GM19397 (cell line): Measurements from ENCODE around the gene ORM2.
"Not testable (repeated sequence)": the region's sequence is repeated elsewhere in the genome, so short reads cannot be mapped to it uniquely, and the experiment has no call there.

ENCODE experiments used
- ATAC-seq: cut with Tn5 transposase; IDR thresholded peaks from one replicate; pipeline ENCODE4 v1.9.1; 2021; ENCODE audit warnings: mild to moderate bottlenecking, moderate library complexity; ENCODE audit not compliant: unreplicated experiment

ORM2 gene

GRCh38 chr9:114328937-114329624 is 588 bp upstream of the ORM2 start:
- ATAC-seq: not testable (repeated sequence)

GRCh38 chr9:114330636-114331035 is 967 bp downstream of the ORM2 start:
- no peak for ATAC-seq

GRCh38 chr9:114331229-114332195 is 1.8 kb downstream of the ORM2 start:
- ATAC-seq: not testable (repeated sequence)

GRCh38 chr9:114332474-114333040 is 2.9 kb downstream of the ORM2 start:
- ATAC-seq: not testable (repeated sequence)

GRCh38 chr9:114333718-114334117 is 4.0 kb downstream of the ORM2 start:
- ATAC-seq: not testable (repeated sequence)

GRCh38 chr9:114334490-114334889 is 4.8 kb downstream of the ORM2 start:
- no peak for ATAC-seq

GRCh38 chr9:114335745-114336144 is 6.1 kb downstream of the ORM2 start:
- ATAC-seq: no peak

GRCh38 chr9:114336157-114336556 is 6.5 kb downstream of the ORM2 start:
- ATAC-seq: no peak

GRCh38 chr9:114336699-114337395 is 7.2 kb downstream of the ORM2 start:
- no peak for ATAC-seq

- no peak for ATAC-seq
These were observed 8.5 kb downstream of the ORM2 start for GRCh38 chr9:114338187-114338586.

- no peak for ATAC-seq
These were observed 9.7 kb downstream of the ORM2 start for GRCh38 chr9:114339130-114339908.

GRCh38 chr9:114341152-114341830 is 11.6 kb downstream of the ORM2 start:
- no peak for ATAC-seq

GRCh38 chr9:114341991-114342390 is 12.3 kb downstream of the ORM2 start:
- no peak for ATAC-seq

GRCh38 chr9:114342755-114343440 is 13.2 kb downstream of the ORM2 start:
- ATAC-seq: no peak

- ATAC-seq: no peak
These were observed 14.0 kb downstream of the ORM2 start for GRCh38 chr9:114343471-114344187.

GRCh38 chr9:114344188-114344566 is 14.5 kb downstream of the ORM2 start:
- no peak for ATAC-seq

GRCh38 chr9:114344692-114345091 is 15.0 kb downstream of the ORM2 start:
- no peak for ATAC-seq

- ATAC-seq: no peak
These were observed 15.9 kb downstream of the ORM2 start for GRCh38 chr9:114345493-114346065.
